Activated CD8-positive, alpha-beta T cell treated with anti-CD3 and anti-CD28 coated beads for 36 hours (primary cell): ENCODE measurements around the gene KCNK2. TPM values are rescaled to one million over a fixed set of nuclear protein-coding genes. Genes with fewer than 3 reads are reported as not detected.

Experiments used
- ATAC-seq: fragments of 200-7000 bp; cut with Tn5 transposase; one replicate; pipeline ENCODE4 v1.10.0; 2021; ENCODE audit warnings: mild to moderate bottlenecking, moderate library complexity
- CTCF ChIA-PET: fragments of 350-600 bp; sonication (Branson Sonifier 250); formaldehyde crosslinking; loops from one replicate; lab custom pipeline; 2021; ENCODE audit warnings: antibody characterized with exemption; lab: Charles Lee
- POLR2A ChIA-PET: fragments of 350-600 bp; sonication (Branson Sonifier 250); formaldehyde crosslinking; loops from one replicate; lab custom pipeline; 2021; ENCODE audit warnings: antibody characterized with exemption; lab: Charles Lee
- DNase-seq: peaks from one replicate; pipeline ENCODE4 v3.0.0-alpha.2; 2020
- H3K27ac Mint-ChIP-seq: one replicate; pipeline ENCODE4 v1.8.0; 2021; ENCODE audit warnings: mild to moderate bottlenecking, mixed read lengths
- H3K27me3 Mint-ChIP-seq: one replicate; pipeline ENCODE4 v1.8.0; 2021; ENCODE audit warnings: mixed read lengths
- H3K36me3 Mint-ChIP-seq: one replicate; pipeline ENCODE4 v1.8.0; 2021; ENCODE audit warnings: low read depth, mixed read lengths
- H3K4me1 Mint-ChIP-seq: one replicate; pipeline ENCODE4 v1.8.0; 2021; ENCODE audit warnings: low read depth, mixed read lengths
- H3K4me3 Mint-ChIP-seq: one replicate; pipeline ENCODE4 v1.8.0; 2021; ENCODE audit warnings: mild to moderate bottlenecking, moderate library complexity, mixed read lengths
- H3K9me3 Mint-ChIP-seq: one replicate; pipeline ENCODE4 v1.8.0; 2021; ENCODE audit warnings: mixed read lengths
- intact Hi-C: fragments of 100-400 bp; cut with micrococcal nuclease; formaldehyde crosslinking; loops from one replicate; pipeline ENCODE4 v1.10.0; 2022
- total RNA-seq, 2 experiments: library from RNA; stranded (reverse); gene quantifications; one replicate each; pipeline ENCODE4 v1.2.3, GENCODE V29; 2021
- TF ChIP-seq, protein P1 (sequence below): fragments of 200-600 bp; IDR thresholded peaks from one replicate; pipeline ENCODE4 v1.8.0; 2022; ENCODE audit warnings: antibody characterized with exemption, mild to moderate bottlenecking

The KCNK2 gene
- total RNA-seq, 2 experiments from 2014 or later: not detected

DNA sequence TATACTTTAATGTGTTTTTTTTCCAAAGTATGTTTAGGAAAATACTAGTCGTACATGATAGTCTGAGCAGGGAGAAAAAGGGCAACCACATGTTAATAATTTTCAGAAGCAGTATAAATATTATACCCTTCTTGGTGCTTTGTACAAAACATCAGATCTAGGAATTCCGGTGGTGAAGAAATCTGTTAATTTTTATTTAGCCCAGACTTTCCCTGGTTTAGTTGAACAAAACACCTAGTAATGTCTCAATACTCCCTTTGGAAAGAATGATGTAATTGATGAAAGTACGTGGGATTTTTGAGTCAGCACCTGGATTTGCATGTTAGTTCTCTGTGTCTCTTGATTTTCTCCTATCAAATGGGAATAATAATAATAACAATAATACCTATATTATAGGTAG is 38.4 kb upstream of the KCNK2 start:
- peaks cover 4% of the 10 kb centered on the region for H3K27me3 Mint-ChIP-seq

GRCh38 chr1:215045698-215046308 is 36.7 kb upstream of the KCNK2 start:
- no peaks in the 10 kb centered on the region for H3K27me3 Mint-ChIP-seq
- peaks cover 2% of the 10 kb centered on the region for H3K4me1 Mint-ChIP-seq
- H3K9me3 Mint-ChIP-seq: peaks cover 4% of the 10 kb centered on the region

More for the DNA sequence above, 38.4 kb upstream of the KCNK2 start:
- Mint-ChIP-seq H3K9me3 (peaks cover 4% of the 10 kb centered on the region), H3K27ac (no peak overlapping the region), H3K4me3 (no peak overlapping the region), H3K4me1 (peaks cover 2% of the 10 kb centered on the region), H3K36me3 (no peaks in the 10 kb centered on the region)
- DNase-seq: no peak
- CTCF ChIA-PET: no interaction called here
- ATAC-seq: no peak
- TF ChIP-seq, protein P1, sequence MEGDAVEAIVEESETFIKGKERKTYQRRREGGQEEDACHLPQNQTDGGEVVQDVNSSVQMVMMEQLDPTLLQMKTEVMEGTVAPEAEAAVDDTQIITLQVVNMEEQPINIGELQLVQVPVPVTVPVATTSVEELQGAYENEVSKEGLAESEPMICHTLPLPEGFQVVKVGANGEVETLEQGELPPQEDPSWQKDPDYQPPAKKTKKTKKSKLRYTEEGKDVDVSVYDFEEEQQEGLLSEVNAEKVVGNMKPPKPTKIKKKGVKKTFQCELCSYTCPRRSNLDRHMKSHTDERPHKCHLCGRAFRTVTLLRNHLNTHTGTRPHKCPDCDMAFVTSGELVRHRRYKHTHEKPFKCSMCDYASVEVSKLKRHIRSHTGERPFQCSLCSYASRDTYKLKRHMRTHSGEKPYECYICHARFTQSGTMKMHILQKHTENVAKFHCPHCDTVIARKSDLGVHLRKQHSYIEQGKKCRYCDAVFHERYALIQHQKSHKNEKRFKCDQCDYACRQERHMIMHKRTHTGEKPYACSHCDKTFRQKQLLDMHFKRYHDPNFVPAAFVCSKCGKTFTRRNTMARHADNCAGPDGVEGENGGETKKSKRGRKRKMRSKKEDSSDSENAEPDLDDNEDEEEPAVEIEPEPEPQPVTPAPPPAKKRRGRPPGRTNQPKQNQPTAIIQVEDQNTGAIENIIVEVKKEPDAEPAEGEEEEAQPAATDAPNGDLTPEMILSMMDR: no peak
- POLR2A ChIA-PET: no interaction called here
- intact Hi-C loops: no loop called here

GRCh38 chr1:215052256-215053015 is 30.1 kb upstream of the KCNK2 start:
- no peak for ATAC-seq
- no peak overlapping the region for H3K4me3 Mint-ChIP-seq
- no peak for DNase-seq
- ChIA-PET CTCF (no interaction called here), POLR2A (no interaction called here)
- H3K4me1 Mint-ChIP-seq: no peaks in the 10 kb centered on the region
- intact Hi-C loops: no loop called here
- H3K27me3 Mint-ChIP-seq: peaks cover 3% of the 10 kb centered on the region
- TF ChIP-seq, protein P1: no peak
- H3K9me3 Mint-ChIP-seq: no peaks in the 10 kb centered on the region
- H3K36me3 Mint-ChIP-seq: no peaks in the 10 kb centered on the region
- no peak overlapping the region for H3K27ac Mint-ChIP-seq

More at GRCh38 chr1:215045698-215046308, 36.7 kb upstream of the KCNK2 start:
- CTCF ChIA-PET: interaction anchor here (0.9 kb wide), 1 partner anchor 12 kb away, joined by 3 read pairs; no protein-coding TSS in a partner anchor
- intact Hi-C loops: no loop called here
- TF ChIP-seq, protein P1: no peak
- Mint-ChIP-seq H3K27ac (no peak overlapping the region), H3K36me3 (no peaks in the 10 kb centered on the region), H3K4me3 (no peak overlapping the region)
- POLR2A ChIA-PET: no interaction called here
- no peak for DNase-seq
- ATAC-seq: no peak

GRCh38 chr1:215054266-215054665 is 28.3 kb upstream of the KCNK2 start:
- H3K36me3 Mint-ChIP-seq: no peaks in the 10 kb centered on the region

More at GRCh38 chr1:215054266-215054665, 28.3 kb upstream of the KCNK2 start:
- TF ChIP-seq, protein P1: no peak
- Mint-ChIP-seq H3K27ac (no peak overlapping the region), H3K27me3 (peaks cover 3% of the 10 kb centered on the region), H3K9me3 (no peaks in the 10 kb centered on the region), H3K4me3 (no peak overlapping the region), H3K4me1 (no peaks in the 10 kb centered on the region)
- ChIA-PET POLR2A (no interaction called here), CTCF (no interaction called here)
- ATAC-seq: no peak
- intact Hi-C loops: no loop called here
- no peak for DNase-seq
